K562 (cell line): ENCODE measurements around the gene LRPAP1. TPM values are rescaled to one million over a fixed set of nuclear protein-coding genes. Genes with fewer than 3 reads are reported as not detected.
A peak's percentile ranks its signal among the peaks of the same experiment; 100 is the strongest.

Source experiments
- ATF6 ChIP-seq: sonication (generic); formaldehyde crosslinking; IDR thresholded peaks from 2 replicates; pipeline ENCODE4 v1.4.0; 2020; ENCODE audit warnings: mild to moderate bottlenecking, missing genetic modification reagents
- BRF2 ChIP-seq: IDR thresholded peaks from 3 replicates; pipeline ENCODE4 v1.6.1; 2011; ENCODE audit warnings: borderline replicate concordance, mild to moderate bottlenecking; ENCODE audit not compliant: insufficient read length, insufficient read depth
- CREM ChIP-seq: IDR thresholded peaks from 2 replicates; pipeline ENCODE4 v1.6.1; 2014; ENCODE audit warnings: antibody characterized with exemption, low read depth
- DPF2 ChIP-seq: fragments of 450-650 bp; IDR thresholded peaks from 2 replicates; pipeline ENCODE4 v1.6.1; 2016
- FOXA1 ChIP-seq: fragments of 450-650 bp; IDR thresholded peaks from 2 replicates; pipeline ENCODE4 v1.6.1; 2016; ENCODE audit warnings: mild to moderate bottlenecking, borderline replicate concordance
- NFE2L1 ChIP-seq: fragments of 450-650 bp; IDR thresholded peaks from 2 replicates; pipeline ENCODE4 v1.6.1; 2016; ENCODE audit warnings: missing genetic modification characterization, low read depth, mild to moderate bottlenecking, missing compliant biosample characterization, moderate library complexity, borderline replicate concordance
- NR3C1 ChIP-seq: sonication (generic); formaldehyde crosslinking; IDR thresholded peaks from 2 replicates; pipeline ENCODE4 v1.8.1; 2022; ENCODE audit warnings: missing genetic modification reagents
- RBM22 ChIP-seq: fragments of 200-400 bp; formaldehyde crosslinking; IDR thresholded peaks from 2 replicates; pipeline ENCODE4 v1.6.1; 2018; ENCODE audit warnings: low read length, low read depth; ENCODE audit not compliant: poor library complexity, severe bottlenecking
- SREBF1 ChIP-seq: fragments of 150-350 bp; IDR thresholded peaks from 2 replicates; pipeline ENCODE4 v1.6.1; 2014; ENCODE audit warnings: antibody characterized with exemption, low read depth, low read length, borderline replicate concordance
- THRB ChIP-seq: fragments of 450-650 bp; formaldehyde crosslinking; conservative IDR thresholded peaks from 2 replicates; pipeline ENCODE4 v1.4.0; 2022; ENCODE audit warnings: mild to moderate bottlenecking, missing genetic modification characterization
- ZBTB11 ChIP-seq, 3 experiments: fragments of 200-800 bp in 1 of 3; fragments of 250-450 bp in 1 of 3; fragments of 450-650 bp in 1 of 3; sonication (Bioruptor Pico) in 1 of 3; sonication (Bioruptor generic) in 1 of 3; formaldehyde crosslinking in 1 of 3; IDR thresholded peaks; 2 replicates each; pipeline versions ENCODE4 v1.6.1 to v1.8.0; 2016 to 2022; ENCODE audit warnings: mild to moderate bottlenecking in 2 of 3, missing genetic modification characterization in 2 of 3, missing compliant biosample characterization in 1 of 3, moderate library complexity in 1 of 3
- ZBTB49 ChIP-seq: sonication (generic); formaldehyde crosslinking; IDR thresholded peaks from 2 replicates; pipeline ENCODE4 v1.8.0; 2022; ENCODE audit warnings: missing genetic modification reagents, mild to moderate bottlenecking, borderline replicate concordance
- ZNF133 ChIP-seq: fragments of 250-450 bp; sonication (Bioruptor Pico); IDR thresholded peaks from 2 replicates; pipeline ENCODE4 v1.4.0; 2020; ENCODE audit warnings: mild to moderate bottlenecking
- ZNF644 ChIP-seq: fragments of 200-800 bp; sonication (Bioruptor generic); IDR thresholded peaks from 2 replicates; pipeline ENCODE4 v1.6.1; 2016; ENCODE audit warnings: low read depth, missing genetic modification characterization, missing compliant biosample characterization
- polyA plus RNA-seq, 8 experiments: library from polyadenylated mRNA; depleted of rRNA in 4 of 8; stranded (reverse) in 5 of 8; unstranded in 3 of 8; fragments of >200 nt; fragmentation: Nextera tagmentation in 2 of 8; fragmentation: Illumina TruSeq in 1 of 8; extraction: Ambion mirVana in 2 of 8; extraction: Trizol in 1 of 8; gene quantifications; 2 replicates each; pipeline versions ENCODE4 v1.2.1 to v1.2.3, GENCODE V29; 2011 to 2014; ENCODE audit warnings: inconsistent platforms in 1 of 8, missing spikeins in 1 of 8
- total RNA-seq, 7 experiments: library from RNA; depleted of rRNA in 6 of 7; stranded (reverse); fragments of >200 nt in 6 of 7; fragmentation: Illumina TruSeq in 2 of 7; extraction: Trizol in 2 of 7; gene quantifications; 2 replicates each; pipeline versions ENCODE4 v1.2.1 to v1.2.3, GENCODE V29; 2011 to 2021; ENCODE audit warnings: low replicate concordance in 1 of 7

LRPAP1 gene
- total and polyA plus RNA-seq, 9 of the 15 experiments (the other 6 are each of a cell fraction or from before 2014, with no cell fraction given), result 1.1 to 75.5 (median 41.8) TPM

GRCh38 chr4:3531879-3532750 lies at the start of gene LRPAP1 (continued):
- 0 out of 6 replicates have a peak, but pooled peaks of 1 of the 3 experiments have one; percentile 30 for TF ChIP-seq ZBTB11 (CRISPR knock-in tag; IDR thresholded peaks at IDR 0.05)
- TF ChIP-seq NR3C1 (CRISPR knock-in tag), result no peak
- no peak for TF ChIP-seq ZNF133
- TF ChIP-seq NFE2L1 (tag), result no peak
- TF ChIP-seq CREM, result peak; percentile 50
- TF ChIP-seq ZBTB49 (CRISPR knock-in tag), result no peak
- 0 out of 2 replicates have a peak, but pooled peaks have one; percentile 31 for TF ChIP-seq THRB (CRISPR knock-in tag)
- no peak for TF ChIP-seq ATF6 (CRISPR knock-in tag)
- no peak for TF ChIP-seq SREBF1
- TF ChIP-seq RBM22, result peak; percentile 27
- TF ChIP-seq ZNF644 (tag), result no peak
- no peak for TF ChIP-seq BRF2
- no peak for TF ChIP-seq FOXA1
- TF ChIP-seq DPF2, result no peak
